Measurements from ENCODE around the gene JAKMIP2.

JAKMIP2 gene

GRCh38 chr5:147619281-147619878 is 163.1 kb downstream of the JAKMIP2 start:
- no peak for DNase-seq
- Histone ChIP-seq H3K23ac (ENCODE audit: low read length) (no peak overlapping the region), H3K79me1 (ENCODE audit: low read length) (no peaks in the 10 kb centered on the region), H4K5ac (ENCODE audit: low read length) (no peak overlapping the region), H3K27ac (ENCODE audit: low read depth, low read length) (no peak overlapping the region), H3K27me3 (ENCODE audit: insufficient read depth, low read length, poor library complexity) (no peaks in the 10 kb centered on the region), H3K4ac (ENCODE audit: low read depth, low read length) (no peak overlapping the region), H3K79me2 (ENCODE audit: control insufficient read depth, insufficient read depth, low read length) (no peaks in the 10 kb centered on the region), H2BK15ac (replicated peaks; ENCODE audit: low read depth) (no peak overlapping the region), H3K56ac (ENCODE audit: low read length) (no peak overlapping the region), H3K4me2 (ENCODE audit: low read length) (no peak overlapping the region), H3K4me3 (ENCODE audit: low read length) (no peak overlapping the region), H3K18ac (ENCODE audit: low read length) (no peak overlapping the region), H3K4me1 (ENCODE audit: control insufficient read depth, low read depth, low read length) (no peaks in the 10 kb centered on the region), H2AK5ac (ENCODE audit: low read length) (no peak overlapping the region), H4K8ac (ENCODE audit: low read depth, low read length) (no peak overlapping the region), H3K9ac (ENCODE audit: low read length) (no peak overlapping the region), H2BK5ac (ENCODE audit: low read length) (no peak overlapping the region), H2BK120ac (ENCODE audit: low read depth, low read length) (no peak overlapping the region), H3K36me3 (ENCODE audit: control insufficient read depth, insufficient read depth, low read length) (no peaks in the 10 kb centered on the region)
- WGBS (ENCODE audit: extremely low coverage, insufficient coverage, low lambda C conversion rate) = no CpG with 5 or more reads among the region's 2 CpGs

- no CpG with 5 or more reads among the region's 6 CpGs for WGBS (ENCODE audit: extremely low coverage, insufficient coverage, low lambda C conversion rate)
Measured at GRCh38 chr5:147617711-147618350, 164.7 kb downstream of the JAKMIP2 start.

GRCh38 chr5:147617191-147617606 is 165.3 kb downstream of the JAKMIP2 start:
- no peak overlapping the region for H2BK5ac ChIP-seq (ENCODE audit: low read length)
- H3K27me3 ChIP-seq (ENCODE audit: insufficient read depth, low read length, poor library complexity) = no peaks in the 10 kb centered on the region
- no peak for DNase-seq
- H3K9ac ChIP-seq (ENCODE audit: low read length) = no peak overlapping the region
- H3K23ac ChIP-seq (ENCODE audit: low read length) = no peak overlapping the region
- no CpG with 5 or more reads among the region's 4 CpGs for WGBS (ENCODE audit: extremely low coverage, insufficient coverage, low lambda C conversion rate)
- H2BK15ac ChIP-seq (replicated peaks; ENCODE audit: low read depth) = no peak overlapping the region
- H3K4me3 ChIP-seq (ENCODE audit: low read length) = no peak overlapping the region
- H3K4ac ChIP-seq (ENCODE audit: low read depth, low read length) = no peak overlapping the region
- no peak overlapping the region for H3K18ac ChIP-seq (ENCODE audit: low read length)
- no peak overlapping the region for H4K5ac ChIP-seq (ENCODE audit: low read length)
- H3K56ac ChIP-seq (ENCODE audit: low read length) = no peak overlapping the region
- no peak overlapping the region for H2BK120ac ChIP-seq (ENCODE audit: low read depth, low read length)
- no peak overlapping the region for H2AK5ac ChIP-seq (ENCODE audit: low read length)
- H3K4me2 ChIP-seq (ENCODE audit: low read length) = no peak overlapping the region
- no peaks in the 10 kb centered on the region for H3K36me3 ChIP-seq (ENCODE audit: control insufficient read depth, insufficient read depth, low read length)
- H3K27ac ChIP-seq (ENCODE audit: low read depth, low read length) = no peak overlapping the region
- no peaks in the 10 kb centered on the region for H3K79me2 ChIP-seq (ENCODE audit: control insufficient read depth, insufficient read depth, low read length)
- no peak overlapping the region for H4K8ac ChIP-seq (ENCODE audit: low read depth, low read length)
- no peaks in the 10 kb centered on the region for H3K4me1 ChIP-seq (ENCODE audit: control insufficient read depth, low read depth, low read length)
- no peaks in the 10 kb centered on the region for H3K79me1 ChIP-seq (ENCODE audit: low read length)

More at GRCh38 chr5:147617711-147618350, 164.7 kb downstream of the JAKMIP2 start:
- Histone ChIP-seq H3K4ac (ENCODE audit: low read depth, low read length) (no peak overlapping the region), H3K4me1 (ENCODE audit: control insufficient read depth, low read depth, low read length) (no peaks in the 10 kb centered on the region), H4K5ac (ENCODE audit: low read length) (no peak overlapping the region), H2BK15ac (replicated peaks; ENCODE audit: low read depth) (no peak overlapping the region), H3K79me1 (ENCODE audit: low read length) (no peaks in the 10 kb centered on the region), H2BK5ac (ENCODE audit: low read length) (no peak overlapping the region), H3K9ac (ENCODE audit: low read length) (no peak overlapping the region), H3K18ac (ENCODE audit: low read length) (no peak overlapping the region), H3K23ac (ENCODE audit: low read length) (no peak overlapping the region), H3K79me2 (ENCODE audit: control insufficient read depth, insufficient read depth, low read length) (no peaks in the 10 kb centered on the region), H3K4me2 (ENCODE audit: low read length) (no peak overlapping the region), H3K27ac (ENCODE audit: low read depth, low read length) (no peak overlapping the region), H2BK120ac (ENCODE audit: low read depth, low read length) (no peak overlapping the region), H4K8ac (ENCODE audit: low read depth, low read length) (no peak overlapping the region), H3K56ac (ENCODE audit: low read length) (no peak overlapping the region), H3K36me3 (ENCODE audit: control insufficient read depth, insufficient read depth, low read length) (no peaks in the 10 kb centered on the region), H3K27me3 (ENCODE audit: insufficient read depth, low read length, poor library complexity) (no peaks in the 10 kb centered on the region), H2AK5ac (ENCODE audit: low read length) (no peak overlapping the region), H3K4me3 (ENCODE audit: low read length) (no peak overlapping the region)
- no peak for DNase-seq

- no peak overlapping the region for H3K56ac ChIP-seq (ENCODE audit: low read length)
- H2BK15ac ChIP-seq (replicated peaks; ENCODE audit: low read depth) = no peak overlapping the region
- H2BK120ac ChIP-seq (ENCODE audit: low read depth, low read length) = no peak overlapping the region
- WGBS (ENCODE audit: extremely low coverage, insufficient coverage, low lambda C conversion rate) = no CpG with 5 or more reads among the region's 1 CpG
- H3K4me3 ChIP-seq (ENCODE audit: low read length) = no peak overlapping the region
- no peak overlapping the region for H3K4me2 ChIP-seq (ENCODE audit: low read length)
- H3K9ac ChIP-seq (ENCODE audit: low read length) = no peak overlapping the region
- no peak overlapping the region for H2BK5ac ChIP-seq (ENCODE audit: low read length)
- DNase-seq = no peak
- no peaks in the 10 kb centered on the region for H3K4me1 ChIP-seq (ENCODE audit: control insufficient read depth, low read depth, low read length)
- H2AK5ac ChIP-seq (ENCODE audit: low read length) = no peak overlapping the region
- no peak overlapping the region for H3K27ac ChIP-seq (ENCODE audit: low read depth, low read length)
- no peaks in the 10 kb centered on the region for H3K79me2 ChIP-seq (ENCODE audit: control insufficient read depth, insufficient read depth, low read length)
- H3K79me1 ChIP-seq (ENCODE audit: low read length) = no peaks in the 10 kb centered on the region
- H3K18ac ChIP-seq (ENCODE audit: low read length) = no peak overlapping the region
- no peaks in the 10 kb centered on the region for H3K36me3 ChIP-seq (ENCODE audit: control insufficient read depth, insufficient read depth, low read length)
- no peak overlapping the region for H4K5ac ChIP-seq (ENCODE audit: low read length)
- no peaks in the 10 kb centered on the region for H3K27me3 ChIP-seq (ENCODE audit: insufficient read depth, low read length, poor library complexity)
- no peak overlapping the region for H3K23ac ChIP-seq (ENCODE audit: low read length)
- H4K8ac ChIP-seq (ENCODE audit: low read depth, low read length) = no peak overlapping the region
- H3K4ac ChIP-seq (ENCODE audit: low read depth, low read length) = no peak overlapping the region
Measured at GRCh38 chr5:147616421-147616820, 166.1 kb downstream of the JAKMIP2 start.

- no peak overlapping the region for H3K18ac ChIP-seq (ENCODE audit: low read length)
- no peaks in the 10 kb centered on the region for H3K27me3 ChIP-seq (ENCODE audit: insufficient read depth, low read length, poor library complexity)
- no peak overlapping the region for H3K4me2 ChIP-seq (ENCODE audit: low read length)
- no CpG with 5 or more reads among the region's 1 CpG for WGBS (ENCODE audit: extremely low coverage, insufficient coverage, low lambda C conversion rate)
- no peaks in the 10 kb centered on the region for H3K79me1 ChIP-seq (ENCODE audit: low read length)
- H2BK5ac ChIP-seq (ENCODE audit: low read length) = no peak overlapping the region
- no peaks in the 10 kb centered on the region for H3K79me2 ChIP-seq (ENCODE audit: control insufficient read depth, insufficient read depth, low read length)
- no peak overlapping the region for H3K27ac ChIP-seq (ENCODE audit: low read depth, low read length)
- no peak overlapping the region for H2BK120ac ChIP-seq (ENCODE audit: low read depth, low read length)
- H2BK15ac ChIP-seq (replicated peaks; ENCODE audit: low read depth) = no peak overlapping the region
- no peak overlapping the region for H2AK5ac ChIP-seq (ENCODE audit: low read length)
- no peak for DNase-seq
- H3K4me3 ChIP-seq (ENCODE audit: low read length) = no peak overlapping the region
- no peaks in the 10 kb centered on the region for H3K36me3 ChIP-seq (ENCODE audit: control insufficient read depth, insufficient read depth, low read length)
- no peak overlapping the region for H4K5ac ChIP-seq (ENCODE audit: low read length)
- no peak overlapping the region for H3K4ac ChIP-seq (ENCODE audit: low read depth, low read length)
- no peak overlapping the region for H3K9ac ChIP-seq (ENCODE audit: low read length)
- no peaks in the 10 kb centered on the region for H3K4me1 ChIP-seq (ENCODE audit: control insufficient read depth, low read depth, low read length)
- H3K23ac ChIP-seq (ENCODE audit: low read length) = no peak overlapping the region
- H4K8ac ChIP-seq (ENCODE audit: low read depth, low read length) = no peak overlapping the region
- no peak overlapping the region for H3K56ac ChIP-seq (ENCODE audit: low read length)
Measured at GRCh38 chr5:147613359-147613758, 169.2 kb downstream of the JAKMIP2 start.

GRCh38 chr5:147611483-147611882 is 171.0 kb downstream of the JAKMIP2 start:
- Histone ChIP-seq H2BK5ac (ENCODE audit: low read length) (no peak overlapping the region), H3K56ac (ENCODE audit: low read length) (no peak overlapping the region), H3K27ac (ENCODE audit: low read depth, low read length) (no peak overlapping the region), H4K5ac (ENCODE audit: low read length) (no peak overlapping the region), H3K27me3 (ENCODE audit: insufficient read depth, low read length, poor library complexity) (no peaks in the 10 kb centered on the region), H2BK120ac (ENCODE audit: low read depth, low read length) (no peak overlapping the region), H3K4me1 (ENCODE audit: control insufficient read depth, low read depth, low read length) (no peaks in the 10 kb centered on the region), H4K8ac (ENCODE audit: low read depth, low read length) (no peak overlapping the region), H3K79me2 (ENCODE audit: control insufficient read depth, insufficient read depth, low read length) (no peaks in the 10 kb centered on the region), H3K4me2 (ENCODE audit: low read length) (no peak overlapping the region), H2AK5ac (ENCODE audit: low read length) (no peak overlapping the region), H3K18ac (ENCODE audit: low read length) (no peak overlapping the region), H2BK15ac (replicated peaks; ENCODE audit: low read depth) (no peak overlapping the region), H3K4ac (ENCODE audit: low read depth, low read length) (no peak overlapping the region), H3K36me3 (ENCODE audit: control insufficient read depth, insufficient read depth, low read length) (no peaks in the 10 kb centered on the region), H3K23ac (ENCODE audit: low read length) (no peak overlapping the region), H3K4me3 (ENCODE audit: low read length) (no peak overlapping the region), H3K79me1 (ENCODE audit: low read length) (no peaks in the 10 kb centered on the region), H3K9ac (ENCODE audit: low read length) (no peak overlapping the region)
- DNase-seq = no peak
- no CpG with 5 or more reads among the region's 4 CpGs for WGBS (ENCODE audit: extremely low coverage, insufficient coverage, low lambda C conversion rate)
